ENCODE measurements around the gene MED7. TPM values are rescaled to one million over a fixed set of nuclear protein-coding genes. Genes with fewer than 3 reads are reported as not detected.
"Not testable (repeated sequence)": the region's sequence is repeated elsewhere in the genome, so short reads cannot be mapped to it uniquely, and the experiment has no call there.

Gene MED7
- total and polyA plus RNA-seq, 7 donors: 9.7 to 19.2 (median 14.9) TPM

- 73 to 79% methylated on average over 12 of the region's 12 CpGs for WGBS, 2 donors
- no peak for DNase-seq
- H3K36me3 ChIP-seq: no peaks in the 10 kb centered on the region
- H3K4me1 ChIP-seq: no peaks in the 10 kb centered on the region
- TF ChIP-seq POLR2A (IDR thresholded peaks at IDR 0.05): no peak
- no peak for TF ChIP-seq POLR2AphosphoS5 (IDR thresholded peaks at IDR 0.05)
- TF ChIP-seq EP300 (IDR thresholded peaks at IDR 0.05): no peak
- TF ChIP-seq CTCF (IDR thresholded peaks at IDR 0.05): no peak
- H3K27me3 ChIP-seq: no peaks in the 10 kb centered on the region
- intact Hi-C loops (cut with DNase I): no loop called here
- peaks cover 0 to 3% (median 0%) of the 10 kb centered on the region in 4 donors for H3K9me3 ChIP-seq
- H3K27ac ChIP-seq: no peak overlapping the region
- H3K4me3 ChIP-seq: no peak overlapping the region
Observed at GRCh38 chr5:157186309-157187045, 43.8 kb upstream of the MED7 start.

GRCh38 chr5:157185122-157185521 is 42.5 kb upstream of the MED7 start:
- WGBS, 2 donors: 87 to 91% methylated on average over 6 of the region's 6 CpGs
- H3K36me3 ChIP-seq; H3K4me1 ChIP-seq; H3K9me3 ChIP-seq; H3K4me3 ChIP-seq; intact Hi-C loops (cut with DNase I); H3K27me3 ChIP-seq; H3K27ac ChIP-seq; DNase-seq: not testable (repeated sequence)

GRCh38 chr5:157184117-157184670 is 41.5 kb upstream of the MED7 start:
- Histone ChIP-seq H3K4me1 (no peaks in the 10 kb centered on the region), H3K36me3 (no peaks in the 10 kb centered on the region), H3K9me3 (peaks cover 0 to 3% (median 0%) of the 10 kb centered on the region in 4 donors), H3K27me3 (no peaks in the 10 kb centered on the region), H3K4me3 (no peak overlapping the region), H3K27ac (no peak overlapping the region)
- no peak for TF ChIP-seq POLR2A (IDR thresholded peaks at IDR 0.05)
- no peak for TF ChIP-seq CTCF (IDR thresholded peaks at IDR 0.05)
- no peak for TF ChIP-seq EP300 (IDR thresholded peaks at IDR 0.05)
- no peak for TF ChIP-seq POLR2AphosphoS5 (IDR thresholded peaks at IDR 0.05)
- 65 to 86% methylated on average over 8 of the region's 8 CpGs for WGBS, 2 donors
- no peak for DNase-seq
- intact Hi-C loops (cut with DNase I): no loop called here

GRCh38 chr5:157182143-157182757 is 39.6 kb upstream of the MED7 start:
- H3K27me3 ChIP-seq: no peaks in the 10 kb centered on the region
- intact Hi-C loops (cut with DNase I): no loop called here
- H3K4me3 ChIP-seq: no peak overlapping the region
- H3K9me3 ChIP-seq: peaks cover 0 to 3% (median 0%) of the 10 kb centered on the region in 4 donors
- no peaks in the 10 kb centered on the region for H3K36me3 ChIP-seq
- DNase-seq: no peak
- no peak for TF ChIP-seq EP300 (IDR thresholded peaks at IDR 0.05)
- TF ChIP-seq CTCF (IDR thresholded peaks at IDR 0.05): no peak
- TF ChIP-seq POLR2A (IDR thresholded peaks at IDR 0.05): no peak
- no peak for TF ChIP-seq POLR2AphosphoS5 (IDR thresholded peaks at IDR 0.05)
- no peaks in the 10 kb centered on the region for H3K4me1 ChIP-seq
- no peak overlapping the region for H3K27ac ChIP-seq
- 61 to 70% methylated on average over 3 of the region's 3 CpGs for WGBS, 2 donors

Data from sigmoid colon (tissue), 7 donors.